Raji (cell line): ENCODE results near the gene MAPK4.

ENCODE experiments used
- POLR2A ChIP-seq: IDR thresholded peaks from 2 replicates; pipeline ENCODE4 v1.6.1; 2011; ENCODE audit warnings: low read depth, low read length, control low read depth; ENCODE audit not compliant: insufficient read depth

MAPK4 gene

DNA sequence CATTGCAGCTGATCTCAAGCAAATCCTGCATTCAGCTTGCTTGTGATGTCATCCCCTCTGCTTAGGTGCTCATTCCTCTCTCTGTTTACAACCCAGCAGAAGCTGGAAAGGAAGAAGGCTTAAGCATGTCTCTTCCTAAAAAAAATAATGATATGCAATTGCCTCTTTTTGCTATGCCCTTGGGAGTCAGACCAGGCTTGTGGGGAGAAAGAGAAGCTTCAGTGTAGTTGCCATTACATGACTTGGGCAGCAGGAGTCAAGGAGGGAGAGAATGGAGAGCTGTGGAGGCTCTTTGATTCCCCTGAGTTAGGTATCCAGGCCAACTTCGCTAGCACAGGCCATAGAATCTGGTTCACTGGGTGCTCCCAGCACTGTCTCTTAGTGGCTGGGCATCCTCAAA is 101.1 kb downstream of the MAPK4 start:
- TF ChIP-seq POLR2A: no peak

DNA sequence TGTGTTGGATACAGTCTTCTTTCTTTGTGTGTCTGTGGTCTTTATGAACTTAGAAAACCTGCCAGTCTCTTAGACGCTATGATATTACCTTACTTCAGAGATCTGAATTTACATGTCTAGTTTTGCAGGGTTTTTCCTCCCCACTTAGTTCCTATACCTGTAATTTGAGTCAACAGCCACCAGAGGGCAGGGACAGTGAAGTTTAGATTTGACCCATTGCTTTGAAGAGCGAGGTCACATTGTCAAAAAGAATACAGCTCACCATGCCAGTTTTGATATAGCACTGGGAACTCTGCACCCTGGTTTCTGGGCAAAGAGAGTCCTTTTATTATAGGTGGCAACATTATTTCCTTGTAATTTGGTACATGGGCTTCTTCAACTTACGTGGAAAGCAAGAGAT is 102.3 kb downstream of the MAPK4 start:
- TF ChIP-seq POLR2A: no peak

DNA sequence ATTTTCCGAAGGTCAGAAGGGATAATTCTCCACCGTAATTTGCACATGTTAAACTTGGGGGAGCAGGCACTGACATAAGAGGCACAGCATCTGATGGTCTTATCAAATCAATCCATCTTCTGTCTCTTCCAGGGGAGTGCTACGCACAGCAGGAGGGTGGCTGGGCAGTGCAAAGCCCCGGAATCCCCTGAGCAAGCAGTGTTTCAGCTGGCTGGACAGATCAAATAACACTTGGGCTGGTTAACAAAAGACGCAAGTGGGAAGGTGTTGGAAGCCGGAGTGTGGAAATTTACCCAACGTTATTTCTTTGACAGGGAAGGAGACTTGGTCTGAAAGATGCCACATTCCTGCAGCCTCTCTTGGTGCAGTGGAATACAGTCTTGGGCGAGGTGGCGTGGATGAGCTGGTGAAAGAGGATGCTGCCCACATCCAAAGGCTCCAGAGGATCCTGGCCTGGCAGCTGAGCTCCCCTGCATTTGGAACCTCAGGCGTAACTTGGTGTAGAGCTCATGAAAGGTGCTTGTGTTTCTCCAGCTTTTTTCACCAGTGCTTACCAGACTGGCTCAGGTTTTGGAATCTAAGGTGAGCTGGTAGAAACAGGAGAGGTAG is 103.0 kb downstream of the MAPK4 start:
- no peak for TF ChIP-seq POLR2A

DNA sequence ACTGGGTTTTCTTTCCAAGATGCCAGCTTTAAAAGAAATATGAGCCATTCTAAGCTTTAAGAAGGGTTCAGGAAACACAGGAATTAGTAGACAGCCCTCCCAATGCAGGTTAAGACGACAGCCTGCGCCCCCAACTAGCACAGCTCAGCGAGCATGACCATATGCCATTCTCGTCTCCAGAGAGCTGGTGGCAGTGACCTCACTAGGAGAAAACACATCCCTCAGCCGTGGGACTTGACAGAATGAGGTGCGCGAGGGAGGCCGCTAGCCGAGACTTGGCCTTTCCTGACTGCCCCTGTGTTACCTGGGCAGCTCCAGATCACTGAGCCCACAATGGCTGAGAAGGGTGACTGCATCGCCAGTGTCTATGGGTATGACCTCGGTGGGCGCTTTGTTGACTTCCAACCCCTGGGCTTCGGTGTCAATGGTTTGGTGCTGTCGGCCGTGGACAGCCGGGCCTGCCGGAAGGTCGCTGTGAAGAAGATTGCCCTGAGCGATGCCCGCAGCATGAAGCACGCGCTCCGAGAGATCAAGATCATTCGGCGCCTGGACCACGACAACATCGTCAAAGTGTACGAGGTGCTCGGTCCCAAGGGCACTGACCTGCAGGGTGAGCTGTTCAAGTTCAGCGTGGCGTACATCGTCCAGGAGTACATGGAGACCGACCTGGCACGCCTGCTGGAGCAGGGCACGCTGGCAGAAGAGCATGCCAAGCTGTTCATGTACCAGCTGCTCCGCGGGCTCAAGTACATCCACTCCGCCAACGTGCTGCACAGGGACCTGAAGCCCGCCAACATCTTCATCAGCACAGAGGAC is 103.9 kb downstream of the MAPK4 start:
- TF ChIP-seq POLR2A: no peak

DNA sequence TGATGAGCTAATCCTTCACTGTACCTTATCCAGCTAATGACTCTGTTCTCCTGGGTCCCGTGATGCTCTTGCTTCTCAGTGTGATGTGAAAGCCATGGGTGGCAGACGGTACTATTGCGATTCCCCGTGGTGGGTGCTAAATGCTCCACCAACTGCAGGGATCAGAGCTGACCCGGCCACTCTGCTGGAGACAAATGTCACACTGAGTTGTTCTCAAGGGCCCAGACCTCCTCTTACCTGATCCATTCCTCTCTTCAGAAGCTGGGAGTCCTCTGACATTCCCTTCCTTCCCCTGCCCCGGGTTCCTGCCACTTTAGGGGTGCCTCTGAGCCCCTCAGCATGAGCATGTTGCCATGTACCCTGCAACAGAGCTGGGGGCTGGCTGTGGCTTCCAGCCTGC is 105.1 kb downstream of the MAPK4 start:
- TF ChIP-seq POLR2A: no peak

DNA sequence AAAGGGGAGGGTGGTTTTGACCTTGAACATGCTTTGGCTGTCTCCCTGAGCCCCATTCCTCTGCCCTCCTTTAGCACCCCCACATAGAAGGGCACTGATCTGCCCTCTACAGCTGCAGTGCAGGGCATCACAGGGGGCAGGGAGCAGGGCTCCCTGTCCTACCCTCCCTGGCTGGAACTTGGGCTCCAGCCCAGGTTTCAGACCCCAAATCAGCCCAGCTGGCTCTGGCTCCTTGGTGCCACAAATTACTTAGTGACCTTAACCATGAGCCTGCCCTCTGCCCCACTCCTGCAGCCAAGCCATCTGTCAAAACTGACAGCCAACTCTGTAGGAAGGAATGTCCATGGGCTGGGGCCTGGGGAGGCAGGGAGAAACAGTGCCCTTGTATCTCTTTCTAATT is 105.6 kb downstream of the MAPK4 start:
- TF ChIP-seq POLR2A: no peak

DNA sequence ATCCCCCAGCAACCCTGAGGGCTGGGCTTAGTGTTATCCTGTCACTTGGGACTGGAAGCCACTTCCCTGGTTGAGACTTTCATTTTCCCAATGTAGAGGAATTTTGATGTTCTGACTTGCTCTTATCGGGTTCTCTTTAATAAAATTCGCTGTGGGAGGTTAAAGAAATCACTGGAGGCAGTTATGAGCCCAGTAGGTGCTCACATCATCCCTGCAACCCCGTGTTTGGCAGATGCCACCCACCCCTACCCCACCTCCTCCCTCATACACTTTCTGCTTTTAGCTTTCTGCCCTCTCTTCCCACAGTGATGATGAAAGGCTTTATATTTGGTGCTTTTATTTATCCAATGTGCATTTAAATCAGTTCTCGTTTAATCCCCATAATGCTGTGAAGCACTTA is 106.6 kb downstream of the MAPK4 start:
- no peak for TF ChIP-seq POLR2A

DNA sequence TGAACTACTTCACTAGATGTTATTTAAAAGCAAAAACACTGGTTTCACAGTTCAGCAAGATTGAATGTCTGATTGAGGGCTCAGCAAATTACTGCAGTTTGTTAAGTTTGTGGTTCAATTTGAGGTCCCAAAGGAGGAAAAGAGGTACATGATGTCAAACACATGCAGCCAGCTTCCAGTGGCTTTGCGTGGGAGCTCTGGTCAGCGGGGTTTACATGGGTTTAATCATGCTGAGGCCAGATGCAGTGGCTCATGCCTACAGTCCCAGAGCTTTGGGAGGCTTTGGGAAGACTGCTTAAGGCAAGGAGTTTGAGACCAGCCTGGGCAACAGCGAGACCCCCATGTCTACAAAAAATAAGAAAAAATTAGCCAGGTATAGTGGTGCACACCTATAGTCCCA is 111.5 kb downstream of the MAPK4 start:
- TF ChIP-seq POLR2A: no peak

DNA sequence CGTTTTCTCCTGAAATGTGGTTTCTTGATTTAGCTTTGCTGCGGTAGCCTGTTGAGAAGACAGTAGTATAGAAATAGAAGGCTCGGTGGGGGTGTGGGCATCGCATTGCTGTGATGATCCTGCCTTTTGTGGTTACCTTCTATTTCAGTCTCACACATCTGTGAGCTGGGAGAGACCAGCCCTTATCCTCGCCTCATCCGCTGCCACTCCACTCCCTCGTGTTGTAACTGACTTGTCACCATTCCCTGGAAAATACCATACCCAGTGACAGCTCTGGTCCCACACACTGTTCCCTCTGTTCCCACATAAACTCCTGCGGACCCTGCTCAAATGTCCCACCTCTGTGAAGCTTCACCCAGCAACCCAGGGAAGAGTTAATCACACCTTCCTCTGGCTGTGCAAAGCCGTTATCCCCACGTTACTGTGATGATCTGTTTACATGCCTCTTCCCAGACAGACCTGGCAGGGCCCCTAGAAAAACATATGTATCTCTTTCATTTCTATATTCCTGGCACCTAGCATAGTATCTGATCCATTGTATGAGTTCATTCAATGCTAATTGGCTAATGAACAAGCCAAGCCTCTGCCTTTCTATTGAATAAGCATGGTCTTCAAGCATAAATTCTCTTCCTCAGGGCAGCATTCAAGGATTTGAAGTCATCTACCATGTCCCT is 114.6 kb downstream of the MAPK4 start:
- TF ChIP-seq POLR2A: no peak

DNA sequence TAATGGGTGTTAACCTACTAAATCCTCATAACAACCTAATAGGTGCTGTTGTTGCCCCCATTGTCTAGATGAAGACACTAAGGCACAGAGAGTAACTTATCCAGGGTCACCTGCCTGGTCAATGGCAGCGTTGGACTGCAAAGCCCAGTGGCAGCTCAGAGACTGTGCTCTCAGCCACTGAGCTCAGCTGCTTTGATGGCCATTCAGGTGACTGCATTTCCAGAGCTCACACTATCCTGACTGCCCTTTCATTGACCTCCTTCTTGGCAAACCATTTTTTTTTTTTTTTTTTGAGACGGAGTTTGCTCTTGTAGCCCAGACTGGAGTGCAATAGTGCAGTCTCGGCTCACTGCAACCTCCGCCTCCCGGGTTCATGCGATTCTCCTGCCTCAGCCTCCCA is 115.2 kb downstream of the MAPK4 start:
- TF ChIP-seq POLR2A: no peak

DNA sequence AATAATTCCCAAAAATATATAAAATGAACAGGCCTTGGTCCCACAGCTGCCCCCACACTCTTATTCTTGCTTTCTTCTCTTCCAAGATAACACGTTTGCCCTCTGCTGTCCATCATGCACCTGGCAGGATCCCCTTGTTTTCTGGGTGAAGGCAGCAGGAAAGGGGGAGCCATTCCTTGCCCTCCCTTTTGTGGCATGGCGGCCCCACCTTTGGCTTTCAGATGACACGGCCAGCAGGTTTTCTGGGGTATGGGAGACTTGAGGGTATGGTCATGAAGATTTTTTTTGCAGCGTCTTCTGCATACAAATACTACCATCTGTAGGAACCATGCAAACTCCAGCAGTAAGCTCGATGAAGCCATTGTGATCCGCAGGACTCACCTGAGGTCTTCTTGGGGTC is 118.8 kb downstream of the MAPK4 start:
- TF ChIP-seq POLR2A: no peak

DNA sequence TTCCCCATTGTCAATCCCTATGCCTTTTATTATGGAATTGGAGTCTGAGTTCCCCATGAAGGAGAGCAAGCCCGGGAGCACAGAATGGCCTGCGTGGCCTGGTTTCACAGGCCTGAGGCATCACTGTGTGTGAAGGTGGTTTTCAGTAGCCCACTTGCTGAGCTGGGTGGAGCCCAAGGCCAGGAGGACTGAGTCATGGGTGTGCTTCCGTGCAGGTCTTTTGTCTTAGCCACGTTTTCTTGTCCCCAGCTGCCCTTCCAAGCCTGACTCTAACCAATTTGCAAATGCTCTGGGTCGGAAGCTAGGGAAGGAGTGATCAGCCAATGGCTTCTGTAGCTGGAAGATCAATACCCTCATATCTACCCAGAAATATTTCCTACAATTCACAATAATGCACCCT is 119.2 kb downstream of the MAPK4 start:
- no peak for TF ChIP-seq POLR2A

DNA sequence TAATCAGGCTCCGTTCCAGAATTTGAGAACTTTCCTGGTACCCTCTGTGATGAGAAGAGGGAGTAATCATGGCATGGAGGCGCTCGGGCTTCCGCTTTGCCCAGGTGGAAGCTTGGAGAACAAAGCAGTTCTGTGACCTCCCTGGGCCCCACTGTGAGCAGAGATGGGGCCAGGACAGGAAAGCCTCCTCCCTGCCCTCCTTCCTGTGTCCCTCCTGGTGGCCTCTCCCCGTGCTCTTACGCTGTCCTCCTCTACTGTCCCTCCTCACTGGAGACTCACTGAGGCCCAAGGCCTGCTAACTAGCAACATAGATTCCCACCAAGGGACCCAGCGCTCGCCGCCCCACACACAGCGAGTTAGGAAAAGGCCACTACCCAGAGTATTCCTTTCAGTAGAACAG is 119.8 kb downstream of the MAPK4 start:
- TF ChIP-seq POLR2A: no peak

DNA sequence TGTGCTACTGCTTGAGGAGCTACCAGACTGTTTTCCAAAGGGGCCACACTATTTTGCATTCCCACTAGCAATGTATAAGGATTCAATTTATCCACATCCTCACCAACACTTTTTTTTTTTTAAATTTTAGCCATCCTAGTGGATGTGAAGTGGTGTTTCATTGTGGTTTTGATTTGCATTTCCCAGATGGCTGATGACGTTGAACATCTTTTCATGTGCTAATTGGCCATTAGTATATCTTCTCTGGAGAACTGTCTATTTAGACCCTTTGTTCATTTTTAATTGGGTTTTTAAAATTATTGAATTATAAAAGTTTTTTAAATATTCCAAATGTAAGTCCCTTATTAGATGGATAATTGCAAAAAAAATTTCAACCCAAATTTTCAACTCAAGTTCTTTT is 121.1 kb downstream of the MAPK4 start:
- TF ChIP-seq POLR2A: no peak

DNA sequence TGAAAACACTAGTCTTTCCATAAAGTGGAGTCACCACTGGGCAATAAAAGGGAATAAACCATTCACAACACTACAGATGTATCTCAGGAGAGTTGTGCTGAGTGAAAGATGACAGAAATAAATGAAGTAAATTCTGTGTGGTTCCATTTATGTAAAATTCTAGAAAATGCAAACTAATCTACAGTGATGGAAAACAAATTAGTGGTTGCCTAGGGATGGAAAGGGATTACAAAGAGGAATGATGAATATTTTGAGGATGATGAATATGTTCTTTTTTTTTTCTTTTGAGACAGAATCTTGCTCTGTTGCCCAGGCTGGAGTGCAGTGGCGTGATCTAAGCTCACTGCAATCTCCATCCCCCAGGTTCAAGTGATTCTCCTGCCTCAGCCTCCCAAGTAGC is 123.0 kb downstream of the MAPK4 start:
- TF ChIP-seq POLR2A: no peak

DNA sequence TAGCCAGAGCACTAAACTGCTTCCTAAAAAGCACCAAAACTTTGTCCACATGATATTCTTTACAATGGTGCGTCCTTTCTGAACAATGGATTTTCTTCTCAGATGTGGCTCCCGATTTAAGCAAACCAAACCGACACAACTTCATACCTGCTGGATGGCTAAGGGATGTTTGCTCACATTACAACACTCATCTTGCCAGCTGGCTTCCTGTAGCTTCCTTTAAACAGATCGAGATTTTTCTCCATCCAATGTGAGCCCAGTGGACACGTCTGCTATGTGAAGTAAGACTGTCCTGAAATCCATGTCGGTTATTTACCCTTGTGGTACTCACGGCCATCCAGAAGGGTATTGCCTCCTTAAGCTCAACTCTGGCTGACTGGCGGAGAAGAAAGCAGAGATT is 126.5 kb downstream of the MAPK4 start:
- TF ChIP-seq POLR2A: no peak

DNA sequence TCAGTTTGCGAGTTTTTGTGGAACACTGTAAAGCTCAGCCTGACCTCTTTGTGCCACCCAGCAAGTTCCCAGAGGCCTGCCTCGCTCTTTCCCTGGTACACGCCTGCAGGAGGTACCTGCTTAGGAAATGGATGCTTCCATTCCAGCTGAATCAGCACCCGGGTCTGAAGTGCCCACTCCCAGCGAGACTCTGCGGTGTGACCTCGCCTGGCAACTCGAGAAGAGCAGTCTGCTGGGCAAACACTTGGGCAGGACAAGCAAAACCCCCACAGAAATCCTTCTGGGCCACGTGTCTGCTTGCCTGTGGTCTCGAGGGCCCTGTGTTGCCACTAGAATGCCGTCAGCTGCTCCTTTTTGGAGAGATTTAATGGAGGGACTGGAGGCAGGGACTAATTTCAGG is 127.6 kb downstream of the MAPK4 start:
- TF ChIP-seq POLR2A: no peak

DNA sequence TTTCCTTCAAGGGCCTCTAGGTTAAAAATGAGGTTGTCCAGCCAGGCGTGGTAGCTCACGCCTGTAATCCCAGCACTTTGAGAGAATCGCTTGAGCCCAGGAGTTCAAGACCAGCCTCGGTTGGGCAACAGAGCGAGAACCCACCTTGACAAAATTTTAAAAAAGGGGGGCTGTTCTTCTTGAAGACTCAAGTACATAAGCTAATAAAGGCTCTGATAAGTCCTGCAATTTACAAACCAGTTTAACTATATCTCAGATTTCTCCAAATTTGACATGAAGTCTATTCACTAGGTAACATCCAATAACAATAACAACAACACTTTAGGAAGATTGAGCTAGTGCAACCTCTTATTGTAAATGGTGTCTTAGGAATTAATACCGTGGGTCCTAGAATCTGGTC is 129.7 kb downstream of the MAPK4 start:
- no peak for TF ChIP-seq POLR2A
